B cell (primary cell): ENCODE data around the gene COPA.

Source experiments
- CTCF ChIP-seq: fragments of 200-600 bp; IDR thresholded peaks from one replicate; pipeline ENCODE4 v1.8.0; 2022; ENCODE audit warnings: antibody characterized with exemption, mild to moderate bottlenecking
- EZH2 ChIP-seq: IDR thresholded peaks from 2 replicates; pipeline ENCODE4 v1.6.1; 2012; ENCODE audit warnings: borderline replicate concordance, low read depth, mild to moderate bottlenecking, moderate library complexity, low read length; ENCODE audit not compliant: insufficient read depth, poor library complexity, severe bottlenecking

- TF ChIP-seq EZH2, result no peak
- no peak for TF ChIP-seq CTCF
Measured at GRCh38 chr1:160244209-160244608, 98.8 kb downstream of the COPA start.
